Stomach (tissue), 9 donors: ENCODE measurements around the gene ESRRG. TPM values are rescaled to one million over a fixed set of nuclear protein-coding genes. Genes with fewer than 3 reads are reported as not detected.

Experiments
- DNase-seq, 2 donors: peaks; one replicate each; pipeline versions ENCODE4 v3.0.0 to v3.0.0-alpha.2; 2013 to 2019
- H3K27ac ChIP-seq, 5 donors: fragments of 200-600 bp in 4 of 5; sonication (generic) in 4 of 5; one replicate each; pipeline ENCODE4 v1.5.1; 2013 to 2019; ENCODE audit warnings: mild to moderate bottlenecking in 1 of 5, moderate library complexity in 1 of 5
- H3K27me3 ChIP-seq, 3 donors: fragments of 200-600 bp; sonication (generic); one replicate each; pipeline ENCODE4 v1.5.1; 2017 to 2019; ENCODE audit warnings: mixed run types in 1 of 3
- H3K36me3 ChIP-seq, 4 donors: fragments of 200-600 bp; sonication (generic); 1 replicate in 3 of 4; 2 replicates in 1 of 4; pipeline ENCODE4 v1.5.1; 2016 to 2019
- H3K4me1 ChIP-seq, 4 donors: fragments of 200-600 bp; sonication (generic); one replicate each; pipeline ENCODE4 v1.5.1; 2016 to 2019
- H3K4me3 ChIP-seq, 4 donors: fragments of 200-600 bp; sonication (generic) in 3 of 4; one replicate each; pipeline ENCODE4 v1.5.1; 2016 to 2019; ENCODE audit warnings: mild to moderate bottlenecking in 1 of 4
- H3K9me3 ChIP-seq, 4 donors: fragments of 200-600 bp; sonication (generic); one replicate each; pipeline ENCODE4 v1.5.1; 2016 to 2019
- CTCF ChIP-seq, 7 experiments: fragments of 450-650 bp in 4 of 7; fragments of 200-600 bp in 3 of 7; sonication (generic) in 3 of 7; IDR thresholded peaks; one replicate each; pipeline ENCODE4 v1.5.1; 2016 to 2019; ENCODE audit warnings: antibody characterized with exemption in 7 of 7, control low read depth in 2 of 7, mild to moderate bottlenecking in 1 of 7
- EP300 ChIP-seq: sonication (generic); formaldehyde crosslinking; IDR thresholded peaks from one replicate; pipeline ENCODE4 v1.6.1; 2017; ENCODE audit warnings: antibody characterized with exemption
- POLR2A ChIP-seq, 4 donors: fragments of 450-650 bp; IDR thresholded peaks; one replicate each; pipeline ENCODE4 v1.6.1; 2016; ENCODE audit warnings: antibody characterized with exemption in 4 of 4, control low read depth in 2 of 4, mild to moderate bottlenecking in 1 of 4, moderate library complexity in 1 of 4
- POLR2AphosphoS5 ChIP-seq, 3 donors: sonication (generic); formaldehyde crosslinking; IDR thresholded peaks; one replicate each; pipeline ENCODE4 v1.6.1; 2016; ENCODE audit warnings: antibody characterized with exemption in 3 of 3
- WGBS, 5 donors: extraction: QIAGEN DNeasy Blood & Tissue Kit in 3 of 5; methylation state at CpG; one replicate each; pipeline versions ENCODE4 v1.1.5 to v1.1.7; 2013 to 2018; 5-methylcytosine and 5-hydroxymethylcytosine counted together
- intact Hi-C: fragments of 100-400 bp; cut with DNase I; formaldehyde crosslinking; loops from one replicate; pipeline ENCODE4 v1.15.1; 2023; ENCODE audit warnings: low total_unique reads
- polyA plus RNA-seq, 3 donors: library from polyadenylated mRNA; stranded (reverse); fragments of 200-250 nt; gene quantifications; one replicate each; pipeline ENCODE4 v1.2.3, GENCODE V29; 2013
- total RNA-seq, 5 donors: library from RNA; depleted of rRNA; stranded (reverse); fragments of >200 nt; gene quantifications; one replicate each; pipeline versions ENCODE4 v1.1.0 to v1.2.3, GENCODE V29; 2014 to 2016
- donor health status: healthy with polysubstance abuse.
- donor health status: Bipolar disorder and iron deficiency.
- donor health status: healthy.

ESRRG gene
- total and polyA plus RNA-seq, 8 donors, result 0.29 to 247 (median 34.2) TPM

GRCh38 chr1:216604771-216605170 lies 118.5 kb downstream of the ESRRG start:
- no peak overlapping the region for H3K4me3 ChIP-seq
- peaks cover 4 to 17% (median 9%) of the 10 kb centered on the region in 4 donors for H3K4me1 ChIP-seq
- TF ChIP-seq POLR2A (IDR thresholded peaks at IDR 0.05) (no peak), POLR2AphosphoS5 (IDR thresholded peaks at IDR 0.05) (no peak), EP300 (no peak), CTCF (IDR thresholded peaks at IDR 0.05) (no peak)
- DNase-seq, result no peak
- H3K27ac ChIP-seq, result no peak overlapping the region
- no peaks in the 10 kb centered on the region for H3K9me3 ChIP-seq
- H3K36me3 ChIP-seq, result no peaks in the 10 kb centered on the region
- no peaks in the 10 kb centered on the region for H3K27me3 ChIP-seq
- intact Hi-C loops, result no loop called here
- WGBS, 5 donors, result 73 to 90% (median 82%) methylated on average over 1 of the region's 1 CpG

- peak overlapping the region; percentile 85 to 99 (median 95) for H3K27ac ChIP-seq
- intact Hi-C loops, result no loop called here
These were observed 122.3 kb downstream of the ESRRG start for GRCh38 chr1:216600730-216601609.

GRCh38 chr1:216599851-216600250 lies 123.4 kb downstream of the ESRRG start:
- Histone ChIP-seq H3K4me1 (peaks cover 4 to 17% (median 9%) of the 10 kb centered on the region in 4 donors), H3K9me3 (no peaks in the 10 kb centered on the region), H3K27me3 (no peaks in the 10 kb centered on the region), H3K36me3 (no peaks in the 10 kb centered on the region), H3K4me3 (no peak overlapping the region), H3K27ac (peak overlapping the region in 4 of 5 donors; percentile 88 to 99 (median 96))
- 82 to 87% (median 85%) methylated on average over 6 of the region's 6 CpGs for WGBS, 5 donors
- no peak for DNase-seq
- intact Hi-C loops, result no loop called here
- no peak for TF ChIP-seq CTCF (IDR thresholded peaks at IDR 0.05)
- no peak for TF ChIP-seq EP300
- no peak for TF ChIP-seq POLR2AphosphoS5 (IDR thresholded peaks at IDR 0.05)
- no peak for TF ChIP-seq POLR2A (IDR thresholded peaks at IDR 0.05)

More at GRCh38 chr1:216600730-216601609, 122.3 kb downstream of the ESRRG start:
- DNase-seq, result peak; percentile 74 to 94
- peak; percentile 20 for TF ChIP-seq EP300
- TF ChIP-seq POLR2A (IDR thresholded peaks at IDR 0.05), result no peak
- peak in 4 of 7 experiments; percentile 21 to 65 (median 37) for TF ChIP-seq CTCF (IDR thresholded peaks at IDR 0.05)
- peak in 2 of 3 donors; percentile 70 to 77 for TF ChIP-seq POLR2AphosphoS5 (IDR thresholded peaks at IDR 0.05)
- Histone ChIP-seq H3K4me1 (peaks cover 4 to 17% (median 9%) of the 10 kb centered on the region in 4 donors), H3K36me3 (no peaks in the 10 kb centered on the region), H3K9me3 (no peaks in the 10 kb centered on the region), H3K4me3 (peak overlapping the region; percentile 54 to 68 (median 64)), H3K27me3 (no peaks in the 10 kb centered on the region)
- WGBS, 5 donors, result 1 to 5% (median 2%) methylated on average over 30 to 58 of the region's 58 CpGs

GRCh38 chr1:216598448-216598847 lies 124.8 kb downstream of the ESRRG start:
- H3K27me3 ChIP-seq, result no peaks in the 10 kb centered on the region
- peaks cover 4 to 17% (median 9%) of the 10 kb centered on the region in 4 donors for H3K4me1 ChIP-seq
- intact Hi-C loops, result no loop called here
- no peaks in the 10 kb centered on the region for H3K9me3 ChIP-seq
- no peaks in the 10 kb centered on the region for H3K36me3 ChIP-seq
- TF ChIP-seq EP300 (no peak), CTCF (IDR thresholded peaks at IDR 0.05) (no peak), POLR2A (IDR thresholded peaks at IDR 0.05) (no peak), POLR2AphosphoS5 (IDR thresholded peaks at IDR 0.05) (no peak)
- no peak overlapping the region for H3K27ac ChIP-seq
- H3K4me3 ChIP-seq, result no peak overlapping the region
- no peak for DNase-seq
